B cell (primary cell): ENCODE data around the gene SCAND1.

Experiments
- EZH2 ChIP-seq: IDR thresholded peaks from 2 replicates; pipeline ENCODE4 v1.6.1; 2012; ENCODE audit warnings: borderline replicate concordance, low read depth, mild to moderate bottlenecking, moderate library complexity, low read length; ENCODE audit not compliant: insufficient read depth, poor library complexity, severe bottlenecking
- TF ChIP-seq, protein P1 (sequence below): fragments of 200-600 bp; IDR thresholded peaks from one replicate; pipeline ENCODE4 v1.8.0; 2022; ENCODE audit warnings: antibody characterized with exemption, mild to moderate bottlenecking

DNA sequence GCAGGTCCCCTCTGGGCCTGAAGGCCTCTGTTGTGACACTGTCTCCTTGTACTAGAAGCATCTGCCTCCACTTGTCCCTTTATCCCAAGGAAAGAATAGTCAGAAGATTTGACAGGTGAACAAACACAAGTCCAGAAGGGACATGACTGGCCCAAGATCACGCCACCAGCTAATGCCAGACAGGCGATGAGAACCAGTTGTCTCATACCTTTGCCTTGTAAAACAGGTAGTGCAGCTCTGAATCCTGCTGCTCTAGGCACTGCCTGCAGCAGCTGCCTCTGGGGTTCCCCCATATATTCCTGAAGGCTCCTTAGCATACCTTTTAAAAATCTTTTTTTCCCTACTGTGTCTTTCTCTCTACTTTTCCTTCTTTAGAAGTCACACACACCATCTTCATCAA is 25.0 kb downstream of the SCAND1 start:
- TF ChIP-seq EZH2: no peak
- TF ChIP-seq, protein P1, sequence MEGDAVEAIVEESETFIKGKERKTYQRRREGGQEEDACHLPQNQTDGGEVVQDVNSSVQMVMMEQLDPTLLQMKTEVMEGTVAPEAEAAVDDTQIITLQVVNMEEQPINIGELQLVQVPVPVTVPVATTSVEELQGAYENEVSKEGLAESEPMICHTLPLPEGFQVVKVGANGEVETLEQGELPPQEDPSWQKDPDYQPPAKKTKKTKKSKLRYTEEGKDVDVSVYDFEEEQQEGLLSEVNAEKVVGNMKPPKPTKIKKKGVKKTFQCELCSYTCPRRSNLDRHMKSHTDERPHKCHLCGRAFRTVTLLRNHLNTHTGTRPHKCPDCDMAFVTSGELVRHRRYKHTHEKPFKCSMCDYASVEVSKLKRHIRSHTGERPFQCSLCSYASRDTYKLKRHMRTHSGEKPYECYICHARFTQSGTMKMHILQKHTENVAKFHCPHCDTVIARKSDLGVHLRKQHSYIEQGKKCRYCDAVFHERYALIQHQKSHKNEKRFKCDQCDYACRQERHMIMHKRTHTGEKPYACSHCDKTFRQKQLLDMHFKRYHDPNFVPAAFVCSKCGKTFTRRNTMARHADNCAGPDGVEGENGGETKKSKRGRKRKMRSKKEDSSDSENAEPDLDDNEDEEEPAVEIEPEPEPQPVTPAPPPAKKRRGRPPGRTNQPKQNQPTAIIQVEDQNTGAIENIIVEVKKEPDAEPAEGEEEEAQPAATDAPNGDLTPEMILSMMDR: no peak
